HepG2 (cell line): ENCODE data around the gene PCGF5. TPM values are rescaled to one million over a fixed set of nuclear protein-coding genes. Genes with fewer than 3 reads are reported as not detected.

Experiments
- AHDC1 ChIP-seq: sonication (generic); formaldehyde crosslinking; IDR thresholded peaks from 2 replicates; pipeline ENCODE4 v1.5.1; 2020; ENCODE audit warnings: mild to moderate bottlenecking, missing genetic modification reagents, borderline replicate concordance
- AKNA ChIP-seq: sonication (generic); formaldehyde crosslinking; IDR thresholded peaks from 2 replicates; pipeline ENCODE4 v1.4.0; 2020; ENCODE audit warnings: missing genetic modification reagents, borderline replicate concordance
- DZIP1 ChIP-seq: sonication (generic); formaldehyde crosslinking; IDR thresholded peaks from 2 replicates; pipeline ENCODE4 v1.5.0; 2020; ENCODE audit warnings: mild to moderate bottlenecking, missing genetic modification reagents
- ELF3 ChIP-seq: IDR thresholded peaks from 2 replicates; pipeline ENCODE4 v1.6.1; 2016; ENCODE audit warnings: missing genetic modification reagents, missing compliant biosample characterization
- HNF1B ChIP-seq: sonication (generic); formaldehyde crosslinking; IDR thresholded peaks from 2 replicates; pipeline ENCODE4 v1.5.1; 2020; ENCODE audit warnings: mild to moderate bottlenecking, moderate library complexity, missing genetic modification reagents
- NFYB ChIP-seq: sonication (generic); formaldehyde crosslinking; IDR thresholded peaks from 2 replicates; pipeline ENCODE4 v1.4.0; 2020; ENCODE audit warnings: missing genetic modification reagents
- RBFOX2 ChIP-seq: fragments of 200-400 bp; formaldehyde crosslinking; IDR thresholded peaks from 2 replicates; pipeline ENCODE4 v1.6.1; 2017; ENCODE audit warnings: low read depth, mild to moderate bottlenecking, low read length
- THAP9 ChIP-seq: sonication (generic); formaldehyde crosslinking; IDR thresholded peaks from 2 replicates; pipeline ENCODE4; 2020; ENCODE audit warnings: missing genetic modification reagents, mild to moderate bottlenecking, borderline replicate concordance
- ZNF614 ChIP-seq: IDR thresholded peaks from 2 replicates; pipeline ENCODE4 v1.6.1; 2018; ENCODE audit warnings: missing biosample characterization, missing genetic modification reagents, inconsistent platforms, borderline replicate concordance
- polyA plus RNA-seq, 8 experiments: library from polyadenylated mRNA; depleted of rRNA in 3 of 8; stranded (reverse) in 7 of 8; unstranded in 1 of 8; fragments of >200 nt; fragmentation: Illumina TruSeq in 4 of 8; extraction: Trizol in 4 of 8; gene quantifications; 2 replicates each; pipeline versions ENCODE4 v1.2.1 to v1.2.3, GENCODE V29; 2011 to 2016; ENCODE audit warnings: low read depth in 4 of 8, missing spikeins in 1 of 8, mixed read lengths in 1 of 8; ENCODE audit not compliant: insufficient read depth in 1 of 8
- total RNA-seq, 5 experiments: library from RNA; depleted of rRNA; stranded (reverse); fragments of >200 nt; fragmentation: Illumina TruSeq; extraction: Trizol; gene quantifications; 2 replicates each; pipeline ENCODE4 v1.2.3, GENCODE V29; 2016; ENCODE audit warnings: low read depth in 1 of 5

Gene PCGF5
- total and polyA plus RNA-seq, 2 of the 13 experiments (the other 11 are each of a cell fraction or from before 2014, with no cell fraction given): 61.3 to 138 TPM

GRCh38 chr10:91298224-91298871, 77.9 kb downstream of the PCGF5 start (continued):
- TF ChIP-seq THAP9 (CRISPR knock-in tag) (0 out of 2 replicates have a peak, but pooled peaks have one; percentile 44), RBFOX2 (no peak), ELF3 (CRISPR knock-in tag) (peak; percentile 62; the same call in 1 of the 2 replicates), ZNF614 (CRISPR knock-in tag) (0 out of 2 replicates have a peak, but pooled peaks have one; percentile 62), AHDC1 (CRISPR knock-in tag) (no peak), HNF1B (CRISPR knock-in tag) (0 out of 2 replicates have a peak, but pooled peaks have one; percentile 31), DZIP1 (CRISPR knock-in tag) (no peak), NFYB (CRISPR knock-in tag) (no peak), AKNA (CRISPR knock-in tag) (no peak)
